Body of pancreas (tissue), 4 donors: Measurements from ENCODE around the gene SLC6A3. TPM values are rescaled to one million over a fixed set of nuclear protein-coding genes. Genes with fewer than 3 reads are reported as not detected.
"Not testable (repeated sequence)": the region's sequence is repeated elsewhere in the genome, so short reads cannot be mapped to it uniquely, and the experiment has no call there.

Source experiments
- ATAC-seq: fragments of 150-250 bp; one replicate; pipeline ENCODE4 v1.9.1; 2016
- DNase-seq, 4 donors: peaks; one replicate each; pipeline ENCODE4 v3.0.0-alpha.2; 2019
- H3K27ac ChIP-seq, 4 donors: fragments of 200-600 bp; sonication (generic); 1 replicate in 3 of 4; 2 replicates in 1 of 4; pipeline versions ENCODE4 v1.5.1 to v1.6.1; 2016 to 2019; ENCODE audit warnings: mild to moderate bottlenecking in 1 of 4, mixed read lengths in 1 of 4, moderate library complexity in 1 of 4
- H3K27me3 ChIP-seq, 2 donors: fragments of 200-600 bp; sonication (generic); one replicate each; pipeline ENCODE4 v1.6.0; 2016; ENCODE audit warnings: mild to moderate bottlenecking in 1 of 2
- H3K36me3 ChIP-seq, 2 donors: fragments of 200-600 bp; sonication (generic); replicated peaks in 1 of 2; 2 replicates each; pipeline ENCODE4 v1.5.1; 2016; ENCODE audit warnings: low read depth in 2 of 2; ENCODE audit not compliant: insufficient read depth in 1 of 2
- H3K4me1 ChIP-seq: fragments of 200-600 bp; sonication (generic); one replicate; pipeline ENCODE4 v1.6.0; 2016
- H3K4me3 ChIP-seq, 2 donors: fragments of 200-600 bp; sonication (generic); 1 replicate in 1 of 2; 2 replicates in 1 of 2; pipeline ENCODE4 v1.5.1; 2016 to 2019
- H3K9me3 ChIP-seq, 3 donors: fragments of 200-600 bp; sonication (generic); 1 replicate in 2 of 3; 2 replicates in 1 of 3; pipeline ENCODE4 v1.5.1; 2016
- CTCF ChIP-seq, 7 experiments: fragments of 450-650 bp in 4 of 7; fragments of 200-600 bp in 3 of 7; sonication (generic) in 3 of 7; IDR thresholded peaks; one replicate each; pipeline ENCODE4 v1.5.1; 2016 to 2019; ENCODE audit warnings: antibody characterized with exemption in 7 of 7
- POLR2A ChIP-seq, 3 donors: fragments of 450-650 bp; IDR thresholded peaks; one replicate each; pipeline ENCODE4 v1.6.1; 2016; ENCODE audit warnings: antibody characterized with exemption in 3 of 3, mild to moderate bottlenecking in 2 of 3
- WGBS, 2 donors: methylation state at CpG; one replicate each; pipeline ENCODE4 v1.1.5; 2017; 5-methylcytosine and 5-hydroxymethylcytosine counted together
- intact Hi-C: fragments of 100-400 bp; cut with DNase I; formaldehyde crosslinking; loops from one replicate; pipeline ENCODE4 v1.15.1; 2023
- total RNA-seq, 2 donors: library from RNA; depleted of rRNA; stranded (reverse); fragments of >200 nt; gene quantifications; one replicate each; pipeline ENCODE4 v1.1.0, GENCODE V29; 2016

SLC6A3 gene
- total RNA-seq, 2 donors from 2014 or later = not detected

GRCh38 chr5:1363160-1363559 is 82.1 kb downstream of the SLC6A3 start:
- 17 to 40% methylated on average over 1 to 6 of the region's 6 CpGs for WGBS, 2 donors
- ATAC-seq (no peak), DNase-seq (no peak)
- Histone ChIP-seq H3K4me3 (no peak overlapping the region), H3K27me3 (peaks cover 0 to 5% of the 10 kb centered on the region in 2 donors), H3K36me3 (no peaks in the 10 kb centered on the region), H3K9me3 (no peaks in the 10 kb centered on the region), H3K4me1 (no peaks in the 10 kb centered on the region), H3K27ac (no peak overlapping the region)
- TF ChIP-seq POLR2A (IDR thresholded peaks at IDR 0.05) = no peak
- intact Hi-C loops = no loop called here

- DNase-seq = no peak
- TF ChIP-seq CTCF (IDR thresholded peaks at IDR 0.05) = no peak
- TF ChIP-seq POLR2A (IDR thresholded peaks at IDR 0.05) = no peak
- H3K4me1 ChIP-seq = no peaks in the 10 kb centered on the region
- no peaks in the 10 kb centered on the region for H3K36me3 ChIP-seq
- peaks cover 0 to 5% of the 10 kb centered on the region in 2 donors for H3K27me3 ChIP-seq
- H3K4me3 ChIP-seq = no peak overlapping the region
- intact Hi-C loops = no loop called here
- H3K27ac ChIP-seq = no peak overlapping the region
- 64 to 66% methylated on average over 27 to 29 of the region's 29 CpGs for WGBS, 2 donors
- H3K9me3 ChIP-seq = no peaks in the 10 kb centered on the region
- no peak for ATAC-seq
Observed at GRCh38 chr5:1362242-1363015, 82.8 kb downstream of the SLC6A3 start.

GRCh38 chr5:1360861-1361260 is 84.4 kb downstream of the SLC6A3 start:
- 62 to 63% methylated on average over 3 to 4 of the region's 4 CpGs for WGBS, 2 donors
- H3K9me3 ChIP-seq = no peaks in the 10 kb centered on the region
- no peaks in the 10 kb centered on the region for H3K27me3 ChIP-seq
- intact Hi-C loops = no loop called here
- H3K27ac ChIP-seq = no peak overlapping the region
- no peak for ATAC-seq
- TF ChIP-seq CTCF (IDR thresholded peaks at IDR 0.05) (no peak), POLR2A (IDR thresholded peaks at IDR 0.05) (no peak)
- DNase-seq = no peak
- H3K36me3 ChIP-seq = no peaks in the 10 kb centered on the region
- no peaks in the 10 kb centered on the region for H3K4me1 ChIP-seq
- H3K4me3 ChIP-seq = no peak overlapping the region

GRCh38 chr5:1360367-1360766 is 84.9 kb downstream of the SLC6A3 start:
- H3K9me3 ChIP-seq, intact Hi-C loops, H3K27me3 ChIP-seq, H3K36me3 ChIP-seq, ATAC-seq, H3K4me3 ChIP-seq, DNase-seq, H3K27ac ChIP-seq, H3K4me1 ChIP-seq: not testable (repeated sequence)
- WGBS, 2 donors = 67 to 69% methylated on average over 7 of the region's 7 CpGs

- Histone ChIP-seq H3K9me3 (no peaks in the 10 kb centered on the region), H3K27ac (no peak overlapping the region), H3K4me1 (no peaks in the 10 kb centered on the region), H3K27me3 (no peaks in the 10 kb centered on the region), H3K36me3 (no peaks in the 10 kb centered on the region), H3K4me3 (no peak overlapping the region)
- 76 to 78% methylated on average over 11 of the region's 11 CpGs for WGBS, 2 donors
- TF ChIP-seq POLR2A (IDR thresholded peaks at IDR 0.05) = no peak
- TF ChIP-seq CTCF (IDR thresholded peaks at IDR 0.05) = no peak
- ATAC-seq = no peak
- intact Hi-C loops = no loop called here
- DNase-seq = no peak
Observed at GRCh38 chr5:1359713-1360112, 85.5 kb downstream of the SLC6A3 start.
